ENCODE results near the gene ZNF785. TPM values are rescaled to one million over a fixed set of nuclear protein-coding genes. Genes with fewer than 3 reads are reported as not detected.

The ZNF785 gene
- total RNA-seq, 1 experiment from 2014 or later, result 23.2 TPM

GRCh38 chr16:30557957-30558788 is 27.3 kb downstream of the ZNF785 start, which contains the start of gene ZNF764:
ZNF764 (minus strand) TSS chr16:30558374; CDS start chr16:30558182, 192 bp downstream.
- peak; percentile 99 for DNase-seq (ENCODE audit: low spot score)
- Histone ChIP-seq H3K4me1 (ENCODE audit: insufficient read depth, low read length, poor library complexity, severe bottlenecking) (no peaks in the 10 kb centered on the region), H3K27me3 (replicated peaks; ENCODE audit: insufficient read depth, low read depth, low read length, poor library complexity) (no peaks in the 10 kb centered on the region), H3K4me3 (ENCODE audit: low read depth, low read length, poor library complexity, severe bottlenecking) (peak within 1 kb of the TSS; percentile 95), H3K36me3 (ENCODE audit: insufficient read depth, low read length, poor library complexity, severe bottlenecking) (peaks cover 33% of the 10 kb centered on the region), H3K9me3 (ENCODE audit: low read depth, low read length, poor library complexity, severe bottlenecking) (no peaks in the 10 kb centered on the region), H3K27ac (ENCODE audit: low read depth, low read length, poor library complexity, severe bottlenecking) (peak within 1 kb of the TSS; percentile 95)
- BruUV-seq (replicated peaks), result TSS peak; percentile 54
- intact Hi-C loops (cut with micrococcal nuclease; ENCODE audit: unreplicated experiment), result loop anchor here (1.0 kb wide), 1 partner anchor 23 kb away; no protein-coding TSS in a partner anchor
- CTCF ChIA-PET, result interaction anchor here (0.6 kb wide), 2 partner anchors 26 to 66 kb away, joined by 6 read pairs; no protein-coding TSS in a partner anchor
- TF ChIP-seq EZH2 (IDR thresholded peaks at IDR 0.05; ENCODE audit: borderline replicate concordance, low read depth, low read length, poor library complexity, severe bottlenecking), result no peak
- no peak for TF ChIP-seq CTCF (conservative IDR thresholded peaks at IDR 0.05; ENCODE audit: low read depth, low read length)
- POLR2A ChIA-PET (ENCODE audit: low non-redundant PET), result interaction anchor here (0.6 to 0.9 kb wide), 3 partner anchors 14 to 114 kb away, joined by 3 to 17 read pairs (median 5); partner anchors contain the start of gene ZNF688

GRCh38 chr16:30557707-30557956 is 27.9 kb downstream of the ZNF785 start:
- no peak for TF ChIP-seq CTCF (conservative IDR thresholded peaks at IDR 0.05; ENCODE audit: low read depth, low read length)
- no peak for TF ChIP-seq EZH2 (IDR thresholded peaks at IDR 0.05; ENCODE audit: borderline replicate concordance, low read depth, low read length, poor library complexity, severe bottlenecking)
- BruUV-seq (replicated peaks), result no TSS peak
- ChIA-PET CTCF (no interaction called here), POLR2A (ENCODE audit: low non-redundant PET) (no interaction called here)
- intact Hi-C loops (cut with micrococcal nuclease; ENCODE audit: unreplicated experiment), result no loop called here
- no peak for DNase-seq (ENCODE audit: low spot score)
- Histone ChIP-seq H3K9me3 (ENCODE audit: low read depth, low read length, poor library complexity, severe bottlenecking) (no peaks in the 10 kb centered on the region), H3K36me3 (ENCODE audit: insufficient read depth, low read length, poor library complexity, severe bottlenecking) (peaks cover 33% of the 10 kb centered on the region), H3K27me3 (replicated peaks; ENCODE audit: insufficient read depth, low read depth, low read length, poor library complexity) (no peaks in the 10 kb centered on the region), H3K27ac (ENCODE audit: low read depth, low read length, poor library complexity, severe bottlenecking) (peak overlapping the region; percentile 95), H3K4me3 (ENCODE audit: low read depth, low read length, poor library complexity, severe bottlenecking) (peak overlapping the region; percentile 95), H3K4me1 (ENCODE audit: insufficient read depth, low read length, poor library complexity, severe bottlenecking) (no peaks in the 10 kb centered on the region)

- intact Hi-C loops (cut with micrococcal nuclease; ENCODE audit: unreplicated experiment), result no loop called here
- no peaks in the 10 kb centered on the region for H3K9me3 ChIP-seq (ENCODE audit: low read depth, low read length, poor library complexity, severe bottlenecking)
- H3K27ac ChIP-seq (ENCODE audit: low read depth, low read length, poor library complexity, severe bottlenecking), result no peak overlapping the region
- CTCF ChIA-PET, result no interaction called here
- no peak overlapping the region for H3K4me3 ChIP-seq (ENCODE audit: low read depth, low read length, poor library complexity, severe bottlenecking)
- no peaks in the 10 kb centered on the region for H3K27me3 ChIP-seq (replicated peaks; ENCODE audit: insufficient read depth, low read depth, low read length, poor library complexity)
- no peaks in the 10 kb centered on the region for H3K4me1 ChIP-seq (ENCODE audit: insufficient read depth, low read length, poor library complexity, severe bottlenecking)
- peaks cover 33% of the 10 kb centered on the region for H3K36me3 ChIP-seq (ENCODE audit: insufficient read depth, low read length, poor library complexity, severe bottlenecking)
- no TSS peak for BruUV-seq (replicated peaks)
- POLR2A ChIA-PET (ENCODE audit: low non-redundant PET), result no interaction called here
- TF ChIP-seq CTCF (conservative IDR thresholded peaks at IDR 0.05; ENCODE audit: low read depth, low read length), result no peak
- no peak for DNase-seq (ENCODE audit: low spot score)
Observed at GRCh38 chr16:30556125-30556473, 29.4 kb downstream of the ZNF785 start.
